Stimulated activated CD8-positive, alpha-beta memory T cell treated with anti-CD3 and anti-CD28 coated beads, Interleukin-2, amount 100 ng/mL, for 1 hour (primary cell): Measurements from ENCODE around the gene ERI3.

Experiments used
- DNase-seq, 2 donors: peaks; one replicate each; pipeline ENCODE4 v3.0.0-alpha.2; 2020; ENCODE audit warnings: low read depth in 2 of 2

Gene ERI3

GRCh38 chr1:44237721-44238457, 117.2 kb downstream of the ERI3 start:
- no peak for DNase-seq

- DNase-seq, result no peak
These were observed 118.4 kb downstream of the ERI3 start for GRCh38 chr1:44236490-44237272.

GRCh38 chr1:44235808-44236207, 119.2 kb downstream of the ERI3 start:
- DNase-seq, result no peak

GRCh38 chr1:44233593-44233992, 121.5 kb downstream of the ERI3 start:
- DNase-seq, result no peak

GRCh38 chr1:44230796-44231195, 124.3 kb downstream of the ERI3 start:
- no peak for DNase-seq

GRCh38 chr1:44229435-44230167, 125.5 kb downstream of the ERI3 start:
- DNase-seq, result no peak

- DNase-seq, result no peak
These were observed 126.8 kb downstream of the ERI3 start for GRCh38 chr1:44228218-44228617.

- DNase-seq, result no peak
These were observed 127.8 kb downstream of the ERI3 start for GRCh38 chr1:44227211-44227610.

- no peak for DNase-seq
These were observed 129.3 kb downstream of the ERI3 start for GRCh38 chr1:44225761-44226160.

GRCh38 chr1:44223187-44223610, 131.9 kb downstream of the ERI3 start:
- DNase-seq, result no peak

- no peak for DNase-seq
These were observed 132.5 kb downstream of the ERI3 start for GRCh38 chr1:44222397-44223186.

GRCh38 chr1:44221769-44222168, 133.3 kb downstream of the ERI3 start:
- DNase-seq, result no peak

GRCh38 chr1:44220755-44221154, 134.3 kb downstream of the ERI3 start:
- DNase-seq, result no peak

GRCh38 chr1:44220001-44220751, 134.9 kb downstream of the ERI3 start:
- no peak for DNase-seq

GRCh38 chr1:44219301-44219626, 135.8 kb downstream of the ERI3 start:
- DNase-seq, result no peak

GRCh38 chr1:44218503-44219300, 136.4 kb downstream of the ERI3 start:
- no peak for DNase-seq

- peak; percentile 29 to 44 for DNase-seq
These were observed 137.1 kb downstream of the ERI3 start for GRCh38 chr1:44217809-44218410.

- DNase-seq, result peak; percentile 72 to 76
These were observed 141.6 kb downstream of the ERI3 start, which contains the start of gene DMAP1 for GRCh38 chr1:44213222-44214112. Gene DMAP1, plus strand, starts transcription at chr1:44213471. Its CDS starts 283 bp downstream, at chr1:44213754.
